Heart left ventricle (tissue), 16 donors: Measurements from ENCODE around the gene KANSL1. TPM values are rescaled to one million over a fixed set of nuclear protein-coding genes. Genes with fewer than 3 reads are reported as not detected.

Experiments
- ATAC-seq, 4 donors: fragments of 200-7000 bp; cut with Tn5 transposase; one replicate each; pipeline ENCODE4 v1.9.1; 2020 to 2022; ENCODE audit warnings: moderate library complexity in 4 of 4, mild to moderate bottlenecking in 3 of 4, moderate number of reproducible peaks in 1 of 4
- DNase-seq, 5 donors: peaks; one replicate each; pipeline ENCODE4 v3.0.0-alpha.2; 2020
- H3K27ac ChIP-seq, 12 donors: fragments of 200-600 bp; sonication (generic) in 4 of 12; one replicate each; pipeline versions ENCODE4 v1.5.0 to v1.8.0; 2016 to 2022; ENCODE audit warnings: mild to moderate bottlenecking in 2 of 12
- H3K27me3 ChIP-seq, 9 donors: fragments of 200-600 bp; sonication (generic) in 2 of 9; one replicate each; pipeline versions ENCODE4 v1.5.1 to v1.8.0; 2016 to 2022; ENCODE audit warnings: mild to moderate bottlenecking in 3 of 9
- H3K36me3 ChIP-seq, 9 donors: fragments of 200-600 bp; sonication (generic) in 2 of 9; one replicate each; pipeline versions ENCODE4 v1.5.0 to v1.8.0; 2018 to 2022; ENCODE audit warnings: mild to moderate bottlenecking in 2 of 9
- H3K4me1 ChIP-seq, 12 donors: fragments of 200-600 bp; sonication (generic) in 4 of 12; one replicate each; pipeline versions ENCODE4 v1.5.0 to v1.8.0; 2016 to 2022; ENCODE audit warnings: mild to moderate bottlenecking in 3 of 12
- H3K4me3 ChIP-seq, 12 donors: fragments of 200-600 bp; sonication (generic) in 4 of 12; one replicate each; pipeline versions ENCODE4 v1.5.0 to v1.8.0; 2017 to 2022; ENCODE audit warnings: mild to moderate bottlenecking in 9 of 12, moderate library complexity in 4 of 12
- H3K9me3 ChIP-seq, 12 donors: fragments of 200-600 bp; sonication (generic) in 4 of 12; one replicate each; pipeline versions ENCODE4 v1.5.0 to v1.8.0; 2016 to 2022; ENCODE audit warnings: mild to moderate bottlenecking in 1 of 12
- POLR2A ChIP-seq, 2 donors: fragments of 450-650 bp; IDR thresholded peaks; one replicate each; pipeline ENCODE4 v1.6.1; 2017; ENCODE audit warnings: antibody characterized with exemption in 2 of 2, mild to moderate bottlenecking in 2 of 2, moderate library complexity in 2 of 2
- WGBS, 4 donors: extraction: QIAGEN DNeasy Blood & Tissue Kit in 2 of 4; methylation state at CpG; one replicate each; pipeline versions ENCODE4 v1.1.5 to v1.1.7; 2013 to 2018; 5-methylcytosine and 5-hydroxymethylcytosine counted together
- intact Hi-C, 10 donors: fragments of 100-400 bp; cut with DNase I; formaldehyde crosslinking; loops; one replicate each; pipeline versions ENCODE4 v1.11.1 to v1.14.2; 2022
- polyA plus RNA-seq, 2 donors: library from polyadenylated mRNA; stranded (reverse); fragments of 200-250 nt; gene quantifications; one replicate each; pipeline ENCODE4 v1.2.3, GENCODE V29; 2013
- total RNA-seq, 9 donors: library from RNA; depleted of rRNA in 2 of 9; stranded (reverse); fragments of >200 nt in 2 of 9; fragmentation: NEBNext Ultra II Directional in 3 of 9; extraction: Animal tissue kit (Norgen Biotek cat#: 25700) in 3 of 9; gene quantifications; one replicate each; pipeline versions ENCODE4 v1.1.0 to v1.2.4, GENCODE V29; 2016 to 2023
- TF ChIP-seq, protein P1 (sequence below), 12 donors: fragments of 200-600 bp; sonication (generic) in 4 of 12; IDR thresholded peaks; one replicate each; pipeline versions ENCODE4 v1.5.0 to v1.8.0; 2018 to 2022; ENCODE audit warnings: antibody characterized with exemption in 12 of 12, mild to moderate bottlenecking in 5 of 12
- donor health status: ischemic (EF 13 %, LVEDD 7.1; RV severe dilation, severe dysfunction).
- donor health status: healthy with polysubstance abuse.
- donor health status: DM: no; HTN: yes; CAD: no.
- donor health status: DM: no; HTN: no; CAD: no.
- donor health status: ischemic (EF 25% LVEDD 6.9; RV normal size, moderate dysfunction).
- donor health status: ischemic (EF 25% LVEDD 5.7; RV mildly dilated, moderate dysfunction).
- donor health status: healthy.
- donor health status: DM: yes; HTN: yes; CAD: no.
- donor health status: ischemic (EF 35%, LVEDD 5.7; RV mildly dilated, moderate dysfunction).
- donor health status: nonischemic (EF 11% LVEDD 7.7; RV severe dilation, severe dysfunction).
- donor health status: DM: yes; HTN: yes; CAD: no.
- donor health status: PGD.
- donor health status: ischemic (EF 29% LVEDD 5.4; RV normal size, mild dysfunction).
- donor health status: nonischemic (EF 23%, LVEDD 6.1; RV moderate dilation, normal function).

KANSL1 gene
- total and polyA plus RNA-seq, 11 donors: 13.7 to 57.2 (median 28.9) TPM

DNA sequence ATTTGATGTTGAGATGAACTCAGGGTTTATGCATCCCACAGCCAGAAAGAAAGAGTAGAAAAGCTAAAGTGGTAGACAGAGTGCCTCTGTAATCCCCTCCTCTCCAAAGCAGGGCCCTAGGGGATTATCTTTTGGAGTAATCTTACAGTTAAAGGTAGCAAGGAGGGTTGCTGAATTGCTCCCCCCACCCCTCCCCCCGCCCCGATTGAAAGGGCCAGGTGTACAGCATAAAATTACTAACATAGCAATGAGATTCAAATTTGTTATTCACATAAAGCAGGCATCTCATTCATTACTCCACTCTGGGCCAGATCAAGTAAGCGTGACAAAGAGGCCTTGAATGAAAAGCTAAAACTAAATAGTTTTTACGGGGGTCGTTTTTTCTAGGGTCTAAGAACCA is 121.4 kb downstream of the KANSL1 start:
- DNase-seq (no peak), ATAC-seq (no peak)
- Histone ChIP-seq H3K9me3 (no peaks in the 10 kb centered on the region), H3K27me3 (no peaks in the 10 kb centered on the region), H3K4me3 (no peak overlapping the region), H3K27ac (no peak overlapping the region), H3K4me1 (peaks cover 0 to 30% (median 10%) of the 10 kb centered on the region in 12 donors), H3K36me3 (peaks cover 0 to 30% (median 11%) of the 10 kb centered on the region in 9 donors)
- intact Hi-C loops: no loop called here
- TF ChIP-seq, protein P1, sequence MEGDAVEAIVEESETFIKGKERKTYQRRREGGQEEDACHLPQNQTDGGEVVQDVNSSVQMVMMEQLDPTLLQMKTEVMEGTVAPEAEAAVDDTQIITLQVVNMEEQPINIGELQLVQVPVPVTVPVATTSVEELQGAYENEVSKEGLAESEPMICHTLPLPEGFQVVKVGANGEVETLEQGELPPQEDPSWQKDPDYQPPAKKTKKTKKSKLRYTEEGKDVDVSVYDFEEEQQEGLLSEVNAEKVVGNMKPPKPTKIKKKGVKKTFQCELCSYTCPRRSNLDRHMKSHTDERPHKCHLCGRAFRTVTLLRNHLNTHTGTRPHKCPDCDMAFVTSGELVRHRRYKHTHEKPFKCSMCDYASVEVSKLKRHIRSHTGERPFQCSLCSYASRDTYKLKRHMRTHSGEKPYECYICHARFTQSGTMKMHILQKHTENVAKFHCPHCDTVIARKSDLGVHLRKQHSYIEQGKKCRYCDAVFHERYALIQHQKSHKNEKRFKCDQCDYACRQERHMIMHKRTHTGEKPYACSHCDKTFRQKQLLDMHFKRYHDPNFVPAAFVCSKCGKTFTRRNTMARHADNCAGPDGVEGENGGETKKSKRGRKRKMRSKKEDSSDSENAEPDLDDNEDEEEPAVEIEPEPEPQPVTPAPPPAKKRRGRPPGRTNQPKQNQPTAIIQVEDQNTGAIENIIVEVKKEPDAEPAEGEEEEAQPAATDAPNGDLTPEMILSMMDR (IDR thresholded peaks at IDR 0.05): no peak
- no peak for TF ChIP-seq POLR2A (IDR thresholded peaks at IDR 0.05)
- 85 to 92% (median 89%) methylated on average over 5 of the region's 5 CpGs for WGBS, 4 donors

DNA sequence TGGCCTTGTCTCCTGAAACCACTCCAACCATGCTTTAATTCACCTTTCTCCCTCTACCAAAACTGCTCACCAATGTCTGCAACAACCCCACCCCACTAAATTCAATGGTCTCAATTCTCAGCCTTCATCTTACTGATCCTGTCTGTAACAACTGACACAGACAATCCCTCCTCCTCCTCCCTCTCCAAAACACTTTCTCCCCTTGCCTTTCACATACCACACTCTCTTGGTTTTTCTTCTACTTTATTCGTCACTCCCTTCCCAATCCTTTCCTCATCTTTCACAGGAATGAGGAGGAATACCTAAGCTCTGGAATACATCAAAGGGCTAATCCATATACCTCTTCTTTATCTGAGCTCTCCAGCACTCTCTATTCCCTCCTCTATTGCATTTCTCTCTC is 128.8 kb downstream of the KANSL1 start:
- Histone ChIP-seq H3K36me3 (peaks cover 0 to 74% (median 48%) of the 10 kb centered on the region in 9 donors), H3K9me3 (no peaks in the 10 kb centered on the region), H3K27ac (no peak overlapping the region), H3K27me3 (no peaks in the 10 kb centered on the region), H3K4me3 (no peak overlapping the region), H3K4me1 (peaks cover 0 to 15% (median 1%) of the 10 kb centered on the region in 12 donors)
- 81 to 94% (median 90%) methylated on average over 1 of the region's 1 CpG for WGBS, 4 donors
- no peak for ATAC-seq
- TF ChIP-seq, protein P1 (IDR thresholded peaks at IDR 0.05): no peak
- TF ChIP-seq POLR2A (IDR thresholded peaks at IDR 0.05): no peak
- intact Hi-C loops: loop anchor here in 1 of 10 donors (5.0 kb wide), 1 partner anchor 128 kb away; the partner anchor contains the start of gene KANSL1
- no peak for DNase-seq

DNA sequence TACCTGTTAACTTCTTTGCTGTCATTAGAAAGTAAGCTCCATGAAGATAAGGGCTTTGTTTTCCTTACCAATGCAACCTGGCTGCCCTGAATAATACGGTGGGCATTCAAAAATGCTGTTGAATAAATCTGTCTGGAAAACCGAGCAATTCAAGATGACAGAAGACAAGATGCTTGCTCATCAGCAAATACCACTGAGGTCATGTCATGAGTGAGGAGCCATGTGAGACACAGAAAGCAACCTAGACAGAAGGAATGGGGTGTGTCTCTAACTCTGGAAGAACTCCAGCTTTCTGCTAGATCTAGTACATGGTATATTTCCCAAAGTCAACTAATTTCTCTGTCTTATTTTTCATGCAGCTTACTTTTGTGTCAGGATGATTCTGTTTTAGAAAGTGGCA is 130.0 kb downstream of the KANSL1 start:
- DNase-seq (no peak), ATAC-seq (no peak)
- Histone ChIP-seq H3K27me3 (no peaks in the 10 kb centered on the region), H3K9me3 (no peaks in the 10 kb centered on the region), H3K36me3 (peaks cover 0 to 80% (median 48%) of the 10 kb centered on the region in 9 donors), H3K27ac (no peak overlapping the region), H3K4me3 (no peak overlapping the region), H3K4me1 (peaks cover 0 to 16% (median 2%) of the 10 kb centered on the region in 12 donors)
- no peak for TF ChIP-seq POLR2A (IDR thresholded peaks at IDR 0.05)
- TF ChIP-seq, protein P1 (IDR thresholded peaks at IDR 0.05): no peak
- WGBS, 4 donors: 45 to 65% (median 53%) methylated on average over 2 of the region's 2 CpGs
- intact Hi-C loops: loop anchor here in 1 of 10 donors (5.0 kb wide), 1 partner anchor 129 kb away; the partner anchor contains the start of gene KANSL1

DNA sequence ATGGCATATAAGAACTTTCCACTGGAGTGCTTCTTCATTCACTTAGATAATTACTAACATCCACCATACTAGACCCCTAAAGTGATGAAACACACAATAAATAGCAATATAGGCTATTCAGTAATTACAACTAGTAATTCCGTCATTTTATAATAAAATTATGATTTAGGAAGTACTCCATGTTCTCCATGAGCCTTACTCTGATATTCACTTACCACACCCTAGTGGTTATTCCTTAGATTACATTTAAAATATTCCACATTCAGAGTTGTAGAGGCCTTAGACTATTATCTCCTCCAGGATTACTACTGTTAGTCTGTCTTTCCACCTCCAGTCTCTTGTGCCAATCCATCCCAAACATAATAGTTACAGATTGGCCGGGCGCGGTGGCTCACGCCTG is 131.8 kb downstream of the KANSL1 start:
- no peak for ATAC-seq
- Histone ChIP-seq H3K4me3 (no peak overlapping the region), H3K9me3 (no peaks in the 10 kb centered on the region), H3K27me3 (no peaks in the 10 kb centered on the region), H3K36me3 (peaks cover 0 to 78% (median 38%) of the 10 kb centered on the region in 9 donors), H3K4me1 (peaks cover 0 to 19% (median 9%) of the 10 kb centered on the region in 12 donors), H3K27ac (no peak overlapping the region)
- DNase-seq: no peak
- intact Hi-C loops: loop anchor here in 1 of 10 donors (5.0 kb wide), 1 partner anchor 131 kb away; the partner anchor contains the start of gene KANSL1
- no peak for TF ChIP-seq POLR2A (IDR thresholded peaks at IDR 0.05)
- TF ChIP-seq, protein P1 (IDR thresholded peaks at IDR 0.05): peak in 8 of 12 donors; percentile 19 to 52 (median 39)
- 94 to 99% (median 97%) methylated on average over 5 of the region's 5 CpGs for WGBS, 4 donors
